ENCODE measurements around the gene PTBP3.

The PTBP3 gene

DNA sequence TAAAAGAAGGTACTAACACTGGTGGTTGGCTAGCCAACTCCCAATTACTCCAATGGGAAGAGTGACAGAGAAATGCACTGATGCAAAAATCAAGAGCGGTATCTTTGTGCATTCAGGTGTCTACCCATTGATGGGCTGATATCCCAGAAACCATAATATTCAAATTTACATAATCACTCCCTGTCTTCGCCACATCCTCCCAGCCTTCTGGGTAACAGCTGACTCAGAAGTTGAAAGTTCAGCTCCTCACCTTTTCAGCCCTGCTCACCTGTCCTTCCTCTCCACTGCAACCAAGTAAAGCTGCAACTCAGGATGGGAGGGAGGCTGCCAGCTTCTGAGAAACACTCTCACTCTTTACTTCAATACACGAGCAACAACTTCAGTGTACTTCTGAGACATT lies 165.2 kb downstream of the PTBP3 start:
- DNase-seq (ENCODE audit: low read depth), result no peak
